HEK293 (cell line): ENCODE results near the gene FANCL.
"Not testable (repeated sequence)": the region's sequence is repeated elsewhere in the genome, so short reads cannot be mapped to it uniquely, and the experiment has no call there.

Experiments used
- CTCF ChIA-PET: fragments of 350-600 bp; formaldehyde crosslinking; extraction: SDS; loops from one replicate; lab custom pipeline; 2021; ENCODE audit warnings: antibody characterized with exemption; lab: Yijun Ruan, JAX
- POLR2A ChIA-PET: fragments of 300-600 bp; formaldehyde crosslinking; extraction: SDS; loops from one replicate; lab custom pipeline; 2020; ENCODE audit warnings: antibody characterized with exemption, inconsistent platforms; lab: Yijun Ruan, JAX
- H3K27ac ChIP-seq: fragments of 200-500 bp; sonication (Bioruptor generic); 2 replicates; pipeline ENCODE4 v1.5.1; 2014; ENCODE audit warnings: low read depth, low read length, control low read depth, inconsistent platforms; ENCODE audit errors: extremely low read depth
- H3K36me3 ChIP-seq, 2 experiments: fragments of 200-500 bp in 1 of 2; sonication (Bioruptor generic) in 1 of 2; 1 replicate in 1 of 2; 2 replicates in 1 of 2; pipeline ENCODE4 v1.5.1; 2014 to 2017; ENCODE audit warnings: inconsistent platforms in 2 of 2, low read length in 2 of 2; ENCODE audit not compliant: control insufficient read depth in 2 of 2, insufficient read depth in 1 of 2
- H3K4me1 ChIP-seq: fragments of 200-500 bp; sonication (Bioruptor generic); 2 replicates; pipeline ENCODE4 v1.5.1; 2014; ENCODE audit warnings: mild to moderate bottlenecking, low read length, inconsistent platforms; ENCODE audit not compliant: control insufficient read depth, insufficient read depth
- H3K4me3 ChIP-seq: 2 replicates; pipeline ENCODE4 v1.5.1; 2011; ENCODE audit warnings: low read depth, mild to moderate bottlenecking, control low read depth, low read length, moderate library complexity
- H3K9me3 ChIP-seq: fragments of 200-500 bp; sonication (Bioruptor generic); 2 replicates; pipeline ENCODE4 v1.5.1; 2014; ENCODE audit warnings: low read depth, low read length, inconsistent platforms; ENCODE audit not compliant: control insufficient read depth, insufficient read depth
- EGR2 ChIP-seq: fragments of 450-650 bp; formaldehyde crosslinking; IDR thresholded peaks from 2 replicates; pipeline ENCODE4 v1.5.1; 2016; ENCODE audit warnings: low read depth, missing biosample characterization, missing genetic modification characterization
- HOXD13 ChIP-seq: sonication (generic); formaldehyde crosslinking; IDR thresholded peaks from 2 replicates; pipeline ENCODE4 v1.8.0; 2022; ENCODE audit warnings: missing genetic modification reagents, borderline replicate concordance
- PRDM1 ChIP-seq: fragments of 450-650 bp; formaldehyde crosslinking; IDR thresholded peaks from 2 replicates; pipeline ENCODE4; 2016; ENCODE audit warnings: missing biosample characterization, missing genetic modification characterization
- SP7 ChIP-seq: fragments of 450-650 bp; formaldehyde crosslinking; IDR thresholded peaks from 2 replicates; pipeline ENCODE4 v1.5.1; 2016; ENCODE audit warnings: missing biosample characterization, missing genetic modification characterization
- ZFP3 ChIP-seq: fragments of 450-650 bp; formaldehyde crosslinking; IDR thresholded peaks from 2 replicates; pipeline ENCODE4 v1.5.1; 2016; ENCODE audit warnings: low read depth, missing biosample characterization, missing genetic modification characterization
- ZFP69B ChIP-seq: fragments of 450-650 bp; formaldehyde crosslinking; IDR thresholded peaks from 2 replicates; pipeline ENCODE4 v1.5.1; 2016; ENCODE audit warnings: missing biosample characterization, missing genetic modification characterization
- ZNF146 ChIP-seq: fragments of 450-650 bp; formaldehyde crosslinking; IDR thresholded peaks from 2 replicates; pipeline ENCODE4 v1.5.1; 2016; ENCODE audit warnings: missing biosample characterization, missing genetic modification characterization
- ZNF169 ChIP-seq: fragments of 450-650 bp; formaldehyde crosslinking; IDR thresholded peaks from 2 replicates; pipeline ENCODE4 v1.5.1; 2016; ENCODE audit warnings: missing biosample characterization, missing genetic modification characterization
- ZNF2 ChIP-seq: fragments of 450-650 bp; formaldehyde crosslinking; IDR thresholded peaks from 2 replicates; pipeline ENCODE4 v1.5.1; 2016; ENCODE audit warnings: missing biosample characterization, missing genetic modification characterization
- ZNF23 ChIP-seq: fragments of 450-650 bp; formaldehyde crosslinking; IDR thresholded peaks from 2 replicates; pipeline ENCODE4 v1.5.1; 2016; ENCODE audit warnings: missing biosample characterization, missing genetic modification characterization, borderline replicate concordance
- ZNF354C ChIP-seq: fragments of 450-650 bp; formaldehyde crosslinking; IDR thresholded peaks from 2 replicates; pipeline ENCODE4 v1.5.1; 2016; ENCODE audit warnings: missing biosample characterization, missing genetic modification characterization, low read depth, borderline replicate concordance
- ZNF510 ChIP-seq: fragments of 450-650 bp; formaldehyde crosslinking; IDR thresholded peaks from 2 replicates; pipeline ENCODE4 v1.5.1; 2018; ENCODE audit warnings: mild to moderate bottlenecking, missing genetic modification characterization, missing biosample characterization; ENCODE audit not compliant: insufficient replicate concordance
- ZNF571 ChIP-seq: fragments of 450-650 bp; formaldehyde crosslinking; IDR thresholded peaks from 2 replicates; pipeline ENCODE4 v1.5.0; 2017; ENCODE audit warnings: missing biosample characterization, missing genetic modification characterization
- ZNF776 ChIP-seq: fragments of 450-650 bp; formaldehyde crosslinking; IDR thresholded peaks from 2 replicates; pipeline ENCODE4 v1.5.0; 2017; ENCODE audit warnings: missing biosample characterization, missing genetic modification characterization, borderline replicate concordance
- ZNF843 ChIP-seq: fragments of 450-650 bp; formaldehyde crosslinking; IDR thresholded peaks from 2 replicates; pipeline ENCODE4 v1.5.1; 2016; ENCODE audit warnings: missing biosample characterization, missing genetic modification characterization
- TF ChIP-seq, protein P1 (sequence below): fragments of 450-650 bp; formaldehyde crosslinking; IDR thresholded peaks from 2 replicates; pipeline ENCODE4 v1.5.1; 2016; ENCODE audit warnings: missing biosample characterization, missing genetic modification characterization, borderline replicate concordance
- TF ChIP-seq, protein P2 (sequence below): fragments of 450-650 bp; formaldehyde crosslinking; IDR thresholded peaks from 2 replicates; pipeline ENCODE4 v1.5.1; 2016; ENCODE audit warnings: missing biosample characterization, missing genetic modification characterization
- TF ChIP-seq, protein P3 (sequence below): fragments of 450-650 bp; formaldehyde crosslinking; IDR thresholded peaks from 2 replicates; pipeline ENCODE4 v1.5.1; 2016; ENCODE audit warnings: missing biosample characterization, missing genetic modification characterization, borderline replicate concordance
- TF ChIP-seq, protein P4 (sequence below): fragments of 450-650 bp; formaldehyde crosslinking; IDR thresholded peaks from 2 replicates; pipeline ENCODE4 v1.5.1; 2016; ENCODE audit warnings: missing biosample characterization, missing genetic modification characterization
- TF ChIP-seq, protein P5 (sequence below): fragments of 450-650 bp; formaldehyde crosslinking; IDR thresholded peaks from 2 replicates; pipeline ENCODE4 v1.5.1; 2016; ENCODE audit warnings: missing biosample characterization, missing genetic modification characterization

FANCL gene

DNA sequence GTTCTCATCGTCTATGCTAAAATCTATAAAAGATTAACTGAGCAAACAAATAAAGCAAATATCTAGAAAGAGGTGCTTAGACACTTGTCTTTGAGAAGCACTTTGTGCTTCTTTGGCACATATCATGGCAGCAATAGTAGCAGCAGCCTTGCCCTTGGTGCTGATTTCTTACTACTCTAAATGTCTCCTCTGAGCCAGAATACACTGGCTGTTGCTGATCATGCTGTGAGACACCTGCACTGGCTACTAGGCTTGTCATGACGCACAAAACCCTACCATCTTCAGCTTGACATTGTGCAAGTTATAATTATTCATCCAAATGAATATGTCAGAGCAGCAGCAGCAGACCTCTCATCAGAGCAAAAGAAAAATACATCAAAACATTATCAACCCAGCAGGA, 46.7 kb downstream of the FANCL start:
- no peak for TF ChIP-seq ZNF510 (tag by site-specific recombination)
- TF ChIP-seq, protein P1, sequence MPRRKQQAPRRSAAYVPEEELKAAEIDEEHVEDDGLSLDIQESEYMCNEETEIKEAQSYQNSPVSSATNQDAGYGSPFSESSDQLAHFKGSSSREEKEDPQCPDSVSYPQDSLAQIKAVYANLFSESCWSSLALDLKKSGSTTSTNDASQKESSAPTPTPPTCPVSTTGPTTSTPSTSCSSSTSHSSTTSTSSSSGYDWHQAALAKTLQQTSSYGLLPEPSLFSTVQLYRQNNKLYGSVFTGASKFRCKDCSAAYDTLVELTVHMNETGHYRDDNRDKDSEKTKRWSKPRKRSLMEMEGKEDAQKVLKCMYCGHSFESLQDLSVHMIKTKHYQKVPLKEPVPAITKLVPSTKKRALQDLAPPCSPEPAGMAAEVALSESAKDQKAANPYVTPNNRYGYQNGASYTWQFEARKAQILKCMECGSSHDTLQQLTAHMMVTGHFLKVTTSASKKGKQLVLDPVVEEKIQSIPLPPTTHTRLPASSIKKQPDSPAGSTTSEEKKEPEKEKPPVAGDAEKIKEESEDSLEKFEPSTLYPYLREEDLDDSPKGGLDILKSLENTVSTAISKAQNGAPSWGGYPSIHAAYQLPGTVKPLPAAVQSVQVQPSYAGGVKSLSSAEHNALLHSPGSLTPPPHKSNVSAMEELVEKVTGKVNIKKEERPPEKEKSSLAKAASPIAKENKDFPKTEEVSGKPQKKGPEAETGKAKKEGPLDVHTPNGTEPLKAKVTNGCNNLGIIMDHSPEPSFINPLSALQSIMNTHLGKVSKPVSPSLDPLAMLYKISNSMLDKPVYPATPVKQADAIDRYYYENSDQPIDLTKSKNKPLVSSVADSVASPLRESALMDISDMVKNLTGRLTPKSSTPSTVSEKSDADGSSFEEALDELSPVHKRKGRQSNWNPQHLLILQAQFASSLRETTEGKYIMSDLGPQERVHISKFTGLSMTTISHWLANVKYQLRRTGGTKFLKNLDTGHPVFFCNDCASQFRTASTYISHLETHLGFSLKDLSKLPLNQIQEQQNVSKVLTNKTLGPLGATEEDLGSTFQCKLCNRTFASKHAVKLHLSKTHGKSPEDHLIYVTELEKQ, result no peak
- TF ChIP-seq, protein P2, sequence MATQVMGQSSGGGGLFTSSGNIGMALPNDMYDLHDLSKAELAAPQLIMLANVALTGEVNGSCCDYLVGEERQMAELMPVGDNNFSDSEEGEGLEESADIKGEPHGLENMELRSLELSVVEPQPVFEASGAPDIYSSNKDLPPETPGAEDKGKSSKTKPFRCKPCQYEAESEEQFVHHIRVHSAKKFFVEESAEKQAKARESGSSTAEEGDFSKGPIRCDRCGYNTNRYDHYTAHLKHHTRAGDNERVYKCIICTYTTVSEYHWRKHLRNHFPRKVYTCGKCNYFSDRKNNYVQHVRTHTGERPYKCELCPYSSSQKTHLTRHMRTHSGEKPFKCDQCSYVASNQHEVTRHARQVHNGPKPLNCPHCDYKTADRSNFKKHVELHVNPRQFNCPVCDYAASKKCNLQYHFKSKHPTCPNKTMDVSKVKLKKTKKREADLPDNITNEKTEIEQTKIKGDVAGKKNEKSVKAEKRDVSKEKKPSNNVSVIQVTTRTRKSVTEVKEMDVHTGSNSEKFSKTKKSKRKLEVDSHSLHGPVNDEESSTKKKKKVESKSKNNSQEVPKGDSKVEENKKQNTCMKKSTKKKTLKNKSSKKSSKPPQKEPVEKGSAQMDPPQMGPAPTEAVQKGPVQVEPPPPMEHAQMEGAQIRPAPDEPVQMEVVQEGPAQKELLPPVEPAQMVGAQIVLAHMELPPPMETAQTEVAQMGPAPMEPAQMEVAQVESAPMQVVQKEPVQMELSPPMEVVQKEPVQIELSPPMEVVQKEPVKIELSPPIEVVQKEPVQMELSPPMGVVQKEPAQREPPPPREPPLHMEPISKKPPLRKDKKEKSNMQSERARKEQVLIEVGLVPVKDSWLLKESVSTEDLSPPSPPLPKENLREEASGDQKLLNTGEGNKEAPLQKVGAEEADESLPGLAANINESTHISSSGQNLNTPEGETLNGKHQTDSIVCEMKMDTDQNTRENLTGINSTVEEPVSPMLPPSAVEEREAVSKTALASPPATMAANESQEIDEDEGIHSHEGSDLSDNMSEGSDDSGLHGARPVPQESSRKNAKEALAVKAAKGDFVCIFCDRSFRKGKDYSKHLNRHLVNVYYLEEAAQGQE (tag by site-specific recombination), result peak; percentile 57; the same call in 1 of the 2 replicates
- Histone ChIP-seq H3K4me1 (no peaks in the 10 kb centered on the region), H3K4me3 (no peak overlapping the region), H3K27ac (no peak overlapping the region), H3K36me3 (peaks cover 20 to 23% of the 10 kb centered on the region in 2 experiments), H3K9me3 (no peaks in the 10 kb centered on the region)
- ChIA-PET CTCF (no interaction called here), POLR2A (no interaction called here)

DNA sequence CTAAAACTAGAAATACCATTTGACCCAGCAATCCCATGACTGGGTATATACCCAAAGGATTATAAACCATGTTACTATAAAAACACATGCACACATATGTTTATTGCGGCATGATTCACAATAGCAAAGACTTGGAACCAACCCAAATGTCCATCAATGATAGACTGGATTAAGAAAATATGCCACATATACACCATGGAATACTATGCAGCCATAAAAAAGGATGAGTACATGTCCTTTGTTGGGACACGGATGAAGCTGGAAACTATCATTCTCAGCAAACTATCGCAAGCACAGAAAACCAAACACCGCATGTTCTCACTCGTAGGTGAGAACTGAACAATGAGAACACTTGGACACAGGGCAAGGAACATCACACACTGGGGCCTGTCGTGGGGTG, 54.1 kb downstream of the FANCL start:
- H3K36me3 ChIP-seq, result peaks cover 0 to 22% of the 10 kb centered on the region in 2 experiments; a peak in 2 of 3 replicates
- CTCF ChIA-PET, H3K4me1 ChIP-seq, H3K9me3 ChIP-seq, H3K27ac ChIP-seq, H3K4me3 ChIP-seq, POLR2A ChIA-PET: not testable (repeated sequence)
- TF ChIP-seq ZNF146 (tag by site-specific recombination), result peak; percentile 80

DNA sequence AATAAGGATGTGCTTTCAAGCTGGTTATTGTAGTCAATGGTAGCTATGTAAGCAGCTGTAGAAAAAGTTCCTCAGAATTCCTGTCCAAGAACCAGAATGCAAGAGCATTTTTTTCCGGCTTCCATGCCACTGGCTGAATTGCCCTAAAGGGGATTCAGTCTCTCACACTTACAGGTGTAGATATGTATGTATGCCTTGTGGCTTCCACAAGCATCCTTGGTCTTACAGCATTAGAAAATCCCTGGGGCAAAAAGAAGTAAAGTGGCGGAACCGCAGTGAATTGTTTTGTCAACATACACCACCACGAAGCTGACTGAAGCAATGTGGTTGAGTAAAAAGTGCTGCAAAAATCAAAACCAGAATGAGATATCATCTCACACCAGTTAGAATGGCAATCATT, 54.6 kb downstream of the FANCL start:
- POLR2A ChIA-PET, result no interaction called here
- Histone ChIP-seq H3K4me3 (no peak overlapping the region), H3K9me3 (no peaks in the 10 kb centered on the region), H3K4me1 (no peaks in the 10 kb centered on the region), H3K27ac (no peak overlapping the region), H3K36me3 (peaks cover 2 to 22% of the 10 kb centered on the region in 2 experiments; a peak in 2 of 3 replicates)
- CTCF ChIA-PET, result no interaction called here
- no peak for TF ChIP-seq HOXD13 (CRISPR knock-in tag)
- no peak for TF ChIP-seq ZNF169 (tag by site-specific recombination)
- no peak for TF ChIP-seq ZNF843 (tag by site-specific recombination)
- TF ChIP-seq EGR2 (tag by site-specific recombination), result no peak
- TF ChIP-seq, protein P3, sequence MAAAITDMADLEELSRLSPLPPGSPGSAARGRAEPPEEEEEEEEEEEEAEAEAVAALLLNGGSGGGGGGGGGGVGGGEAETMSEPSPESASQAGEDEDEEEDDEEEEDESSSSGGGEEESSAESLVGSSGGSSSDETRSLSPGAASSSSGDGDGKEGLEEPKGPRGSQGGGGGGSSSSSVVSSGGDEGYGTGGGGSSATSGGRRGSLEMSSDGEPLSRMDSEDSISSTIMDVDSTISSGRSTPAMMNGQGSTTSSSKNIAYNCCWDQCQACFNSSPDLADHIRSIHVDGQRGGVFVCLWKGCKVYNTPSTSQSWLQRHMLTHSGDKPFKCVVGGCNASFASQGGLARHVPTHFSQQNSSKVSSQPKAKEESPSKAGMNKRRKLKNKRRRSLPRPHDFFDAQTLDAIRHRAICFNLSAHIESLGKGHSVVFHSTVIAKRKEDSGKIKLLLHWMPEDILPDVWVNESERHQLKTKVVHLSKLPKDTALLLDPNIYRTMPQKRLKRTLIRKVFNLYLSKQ (tag by site-specific recombination), result no peak
- no peak for TF ChIP-seq ZNF776 (tag by site-specific recombination)
- no peak for TF ChIP-seq ZNF571
- TF ChIP-seq, protein P4, sequence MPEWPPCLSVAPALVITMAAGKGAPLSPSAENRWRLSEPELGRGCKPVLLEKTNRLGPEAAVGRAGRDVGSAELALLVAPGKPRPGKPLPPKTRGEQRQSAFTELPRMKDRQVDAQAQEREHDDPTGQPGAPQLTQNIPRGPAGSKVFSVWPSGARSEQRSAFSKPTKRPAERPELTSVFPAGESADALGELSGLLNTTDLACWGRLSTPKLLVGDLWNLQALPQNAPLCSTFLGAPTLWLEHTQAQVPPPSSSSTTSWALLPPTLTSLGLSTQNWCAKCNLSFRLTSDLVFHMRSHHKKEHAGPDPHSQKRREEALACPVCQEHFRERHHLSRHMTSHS (tag by site-specific recombination), result no peak
- TF ChIP-seq ZNF2 (tag by site-specific recombination), result no peak
- no peak for TF ChIP-seq ZFP69B (tag by site-specific recombination)
- TF ChIP-seq ZNF23 (tag by site-specific recombination), result no peak
- TF ChIP-seq ZFP3 (tag by site-specific recombination), result no peak
- no peak for TF ChIP-seq ZNF354C (tag by site-specific recombination)
- no peak for TF ChIP-seq PRDM1
- no peak for TF ChIP-seq SP7 (tag by site-specific recombination)
- TF ChIP-seq, protein P5, sequence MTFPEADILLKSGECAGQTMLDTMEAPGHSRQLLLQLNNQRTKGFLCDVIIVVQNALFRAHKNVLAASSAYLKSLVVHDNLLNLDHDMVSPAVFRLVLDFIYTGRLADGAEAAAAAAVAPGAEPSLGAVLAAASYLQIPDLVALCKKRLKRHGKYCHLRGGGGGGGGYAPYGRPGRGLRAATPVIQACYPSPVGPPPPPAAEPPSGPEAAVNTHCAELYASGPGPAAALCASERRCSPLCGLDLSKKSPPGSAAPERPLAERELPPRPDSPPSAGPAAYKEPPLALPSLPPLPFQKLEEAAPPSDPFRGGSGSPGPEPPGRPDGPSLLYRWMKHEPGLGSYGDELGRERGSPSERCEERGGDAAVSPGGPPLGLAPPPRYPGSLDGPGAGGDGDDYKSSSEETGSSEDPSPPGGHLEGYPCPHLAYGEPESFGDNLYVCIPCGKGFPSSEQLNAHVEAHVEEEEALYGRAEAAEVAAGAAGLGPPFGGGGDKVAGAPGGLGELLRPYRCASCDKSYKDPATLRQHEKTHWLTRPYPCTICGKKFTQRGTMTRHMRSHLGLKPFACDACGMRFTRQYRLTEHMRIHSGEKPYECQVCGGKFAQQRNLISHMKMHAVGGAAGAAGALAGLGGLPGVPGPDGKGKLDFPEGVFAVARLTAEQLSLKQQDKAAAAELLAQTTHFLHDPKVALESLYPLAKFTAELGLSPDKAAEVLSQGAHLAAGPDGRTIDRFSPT, result no peak
